GM21723 (cell line): ENCODE data around the gene SNRPD3.
"Not testable (repeated sequence)": the region's sequence is repeated elsewhere in the genome, so short reads cannot be mapped to it uniquely, and the experiment has no call there.

Experiments used
- ATAC-seq: cut with Tn5 transposase; IDR thresholded peaks from one replicate; pipeline ENCODE4 v1.9.1; 2021; ENCODE audit warnings: mild to moderate bottlenecking, moderate library complexity; ENCODE audit not compliant: unreplicated experiment

Gene SNRPD3

DNA sequence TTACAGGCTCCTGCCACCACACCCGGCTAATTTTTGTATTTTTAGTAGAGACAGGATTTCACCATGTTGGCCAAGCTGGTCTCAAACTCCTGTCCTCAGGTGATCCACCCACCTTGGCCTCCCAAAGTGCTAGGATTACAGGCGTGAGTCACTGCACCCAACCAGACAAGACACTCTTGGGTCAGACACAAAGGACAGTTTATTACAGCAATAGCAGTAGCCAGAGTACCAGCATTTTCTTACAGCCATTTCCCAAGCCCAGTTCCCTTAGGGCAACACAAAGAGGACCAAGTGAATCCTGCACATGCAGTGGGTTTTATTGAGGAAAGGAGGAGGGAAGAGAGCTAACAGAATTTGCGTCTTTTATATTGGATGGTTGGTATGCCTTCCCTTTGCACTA, 24.8 kb upstream of the SNRPD3 start:
- not testable (repeated sequence) for ATAC-seq

DNA sequence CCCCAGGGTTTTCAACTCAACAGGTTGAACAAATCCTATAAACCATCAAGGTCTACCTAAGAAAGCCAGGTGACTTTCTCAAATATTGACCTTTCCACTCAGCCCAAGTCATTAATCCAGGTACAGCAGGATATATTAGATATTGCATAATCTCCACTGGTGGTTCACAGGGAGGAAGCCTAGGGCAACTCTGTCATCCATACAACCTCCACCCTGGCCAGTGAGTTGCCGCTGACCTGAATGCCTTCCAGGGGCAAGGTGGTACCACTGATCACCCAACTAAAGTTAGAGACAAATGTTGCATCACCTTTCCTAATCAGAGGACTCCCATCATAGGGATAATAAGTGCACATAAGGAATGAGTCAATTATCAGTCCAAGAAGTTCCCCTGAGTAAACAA, 23.7 kb upstream of the SNRPD3 start:
- ATAC-seq: no peak

DNA sequence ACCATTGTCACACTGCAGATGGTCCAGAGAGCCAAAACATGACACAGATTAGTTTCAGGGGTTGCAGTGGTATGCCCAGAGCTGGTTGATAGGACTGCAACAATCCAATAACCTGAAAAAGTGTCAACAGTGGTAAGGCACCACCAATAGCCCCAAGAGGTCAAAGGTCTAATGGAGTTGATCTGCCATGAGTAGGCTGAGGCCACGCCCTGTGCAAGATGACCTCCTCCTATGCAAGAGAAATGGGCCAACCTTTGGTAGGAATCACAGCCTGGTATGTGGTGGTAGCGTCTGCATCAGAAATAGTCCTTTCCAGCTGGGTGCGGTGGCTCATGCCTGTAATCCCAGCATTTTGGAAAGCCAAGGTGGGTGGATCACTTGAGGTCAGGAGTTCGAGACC, 20.5 kb upstream of the SNRPD3 start:
- no peak for ATAC-seq

DNA sequence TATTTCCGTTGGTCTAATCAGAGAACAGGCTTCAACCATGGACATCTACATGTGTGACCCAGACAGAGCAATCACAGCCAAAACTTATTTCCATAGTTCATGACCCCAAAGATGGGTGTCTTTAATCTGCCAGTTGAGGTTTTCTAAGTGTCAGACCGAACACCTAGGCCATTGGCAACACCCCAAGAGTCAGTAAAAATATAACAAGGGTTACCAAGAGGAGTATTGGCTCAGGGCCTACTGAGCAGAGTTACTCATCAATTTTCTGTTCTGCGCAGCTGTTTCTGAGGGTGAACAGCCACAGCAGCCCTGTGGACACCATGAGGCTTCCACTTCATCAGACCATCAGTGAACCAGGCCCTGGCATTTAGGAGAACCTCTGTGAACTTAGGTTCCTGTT, 19.7 kb upstream of the SNRPD3 start:
- no peak for ATAC-seq

DNA sequence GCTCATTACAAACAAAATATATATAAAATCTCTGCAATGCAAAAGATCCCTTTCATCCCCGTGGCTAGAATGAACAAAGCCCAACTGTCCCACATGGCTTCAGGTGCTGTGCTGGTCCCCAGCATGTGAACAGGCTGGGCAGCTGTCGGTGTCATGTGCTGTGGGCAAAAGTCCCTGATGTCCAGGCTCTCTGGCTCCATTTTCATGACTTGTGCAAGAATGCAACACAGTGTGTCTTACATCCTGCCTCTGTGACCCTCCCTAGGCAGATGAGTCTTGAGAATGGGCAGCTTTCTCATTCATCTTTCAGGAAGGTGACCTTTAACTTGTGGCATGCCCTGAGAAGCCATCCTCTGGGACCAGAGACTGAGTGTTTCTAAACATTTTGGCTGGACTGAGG, 15.3 kb upstream of the SNRPD3 start:
- ATAC-seq: no peak

DNA sequence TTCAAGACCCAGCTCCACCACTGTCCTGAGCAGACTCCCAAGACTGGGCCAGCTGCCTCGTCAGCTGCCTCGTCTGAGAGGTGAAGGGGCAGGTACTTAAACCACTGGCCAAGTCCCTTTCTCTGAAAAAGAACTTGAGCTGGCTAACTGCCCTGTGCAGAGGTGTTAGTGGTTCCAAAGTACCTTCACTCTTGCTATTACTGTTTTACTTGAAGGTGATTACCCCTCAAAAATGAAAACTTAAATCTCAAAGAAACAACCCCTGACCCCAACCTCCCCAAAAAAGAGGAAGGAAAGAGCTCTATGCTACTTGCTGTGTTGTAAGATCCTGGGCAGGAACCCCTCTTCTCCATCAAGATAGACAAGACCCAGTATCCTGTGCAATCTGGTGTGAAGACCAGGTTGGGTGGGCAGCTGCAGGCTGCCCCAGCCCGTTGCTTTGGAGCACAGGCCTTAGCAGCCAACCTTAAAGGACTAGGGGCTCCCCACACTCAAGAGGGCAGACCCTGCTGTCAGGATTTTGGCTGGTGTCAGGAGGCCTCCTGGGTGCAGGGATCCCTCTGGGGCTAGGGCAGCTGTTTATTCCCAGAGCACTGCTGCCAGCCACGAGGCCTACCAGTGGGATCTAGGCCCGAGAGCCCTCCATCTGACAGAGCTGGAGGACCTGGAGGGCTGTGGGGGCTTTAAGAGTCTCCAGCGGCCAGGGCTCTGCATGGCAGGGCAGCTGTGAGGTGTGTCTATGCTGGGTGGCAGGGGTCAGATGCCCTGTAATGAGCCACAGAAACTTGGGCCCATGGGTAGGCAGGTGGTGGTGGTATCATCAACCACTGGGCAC, 13.9 kb upstream of the SNRPD3 start:
- ATAC-seq: no peak

DNA sequence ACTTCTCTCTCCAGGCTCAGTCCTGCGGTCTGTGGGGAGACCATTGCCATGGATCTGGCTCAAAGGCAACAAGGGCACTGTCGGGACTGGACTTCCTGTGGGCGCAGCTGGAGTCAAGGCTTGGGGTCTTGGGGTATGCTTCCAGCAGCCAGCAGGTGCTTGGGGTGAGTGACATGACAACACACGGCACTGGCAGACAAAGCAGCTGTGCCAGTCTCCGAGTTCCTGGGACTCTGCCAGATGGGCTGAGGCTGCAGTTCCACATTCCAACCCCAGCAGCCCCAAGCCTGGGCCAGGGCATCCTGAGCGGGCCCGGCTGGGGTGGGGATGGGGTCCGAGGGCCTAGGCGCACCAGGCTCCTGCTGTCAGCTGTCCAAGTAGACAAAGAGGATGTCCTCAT, 13.2 kb upstream of the SNRPD3 start:
- no peak for ATAC-seq

DNA sequence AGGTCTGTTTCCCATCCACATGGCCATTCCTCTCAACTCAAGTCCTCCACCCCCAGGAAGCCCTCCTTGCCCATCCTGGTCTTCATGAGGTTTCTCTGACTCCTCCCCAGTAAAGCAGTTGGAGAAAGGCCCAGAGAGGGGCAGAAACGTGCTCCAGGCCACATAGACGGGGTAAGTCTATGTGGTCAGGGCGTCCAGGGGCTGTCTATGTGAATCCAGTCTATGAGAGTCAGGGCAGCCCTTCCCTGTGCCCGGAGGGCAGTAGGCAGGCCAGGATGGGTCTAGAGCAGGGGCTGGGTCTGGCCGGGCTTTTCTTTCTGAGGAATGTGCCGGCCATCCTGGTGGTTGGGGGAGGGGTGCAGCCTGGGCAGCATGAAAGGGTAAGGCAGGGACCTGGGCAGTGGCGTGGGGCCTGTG, 12.6 kb upstream of the SNRPD3 start:
- ATAC-seq: no peak

DNA sequence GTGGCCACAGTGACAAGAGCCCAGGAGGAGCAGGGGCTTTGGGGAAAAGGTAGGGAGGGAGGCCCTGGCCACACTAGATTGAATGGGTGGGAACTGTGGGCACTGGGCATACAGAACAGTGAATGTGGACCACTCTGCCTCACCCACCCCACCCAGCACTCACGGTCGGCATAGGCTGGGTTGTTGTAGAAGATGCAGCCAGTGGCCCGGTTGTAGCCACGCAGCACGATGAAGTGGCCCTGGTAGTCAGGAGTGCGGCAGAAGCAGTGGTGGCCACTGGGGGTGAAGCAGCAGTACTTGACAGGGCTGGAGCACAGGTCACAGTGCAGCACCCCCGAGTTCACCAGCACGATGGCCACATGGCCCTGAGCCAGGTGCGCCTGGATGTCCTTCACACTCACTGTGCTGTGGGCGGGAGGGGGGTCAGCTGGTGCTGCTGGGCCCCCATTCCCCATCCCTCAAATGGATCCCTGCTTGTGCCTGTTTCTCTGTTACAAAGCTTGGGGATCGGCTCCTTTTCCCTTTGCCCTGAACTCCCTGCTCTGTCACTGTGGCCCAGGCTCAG, 12.0 kb upstream of the SNRPD3 start:
- ATAC-seq: no peak

DNA sequence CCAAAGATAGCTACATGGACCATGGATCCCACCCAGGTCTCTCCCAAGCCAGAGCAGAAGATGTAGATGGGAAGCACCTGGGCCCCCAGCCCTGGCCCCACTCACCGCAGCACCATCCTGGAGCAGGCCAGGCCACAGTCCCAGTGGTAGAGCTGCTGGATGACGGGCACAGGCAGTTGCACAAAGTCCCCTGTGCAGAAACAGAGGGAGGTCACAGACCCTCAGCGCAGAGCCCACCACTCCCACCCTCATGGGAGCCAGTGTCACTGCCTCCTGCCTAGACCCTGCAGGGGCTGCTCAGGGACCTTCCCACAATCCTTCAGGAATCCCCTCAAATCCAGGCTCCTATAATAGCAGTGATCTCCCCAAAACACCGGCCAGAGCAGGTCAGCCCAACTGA, 7.0 kb upstream of the SNRPD3 start:
- ATAC-seq: no peak

DNA sequence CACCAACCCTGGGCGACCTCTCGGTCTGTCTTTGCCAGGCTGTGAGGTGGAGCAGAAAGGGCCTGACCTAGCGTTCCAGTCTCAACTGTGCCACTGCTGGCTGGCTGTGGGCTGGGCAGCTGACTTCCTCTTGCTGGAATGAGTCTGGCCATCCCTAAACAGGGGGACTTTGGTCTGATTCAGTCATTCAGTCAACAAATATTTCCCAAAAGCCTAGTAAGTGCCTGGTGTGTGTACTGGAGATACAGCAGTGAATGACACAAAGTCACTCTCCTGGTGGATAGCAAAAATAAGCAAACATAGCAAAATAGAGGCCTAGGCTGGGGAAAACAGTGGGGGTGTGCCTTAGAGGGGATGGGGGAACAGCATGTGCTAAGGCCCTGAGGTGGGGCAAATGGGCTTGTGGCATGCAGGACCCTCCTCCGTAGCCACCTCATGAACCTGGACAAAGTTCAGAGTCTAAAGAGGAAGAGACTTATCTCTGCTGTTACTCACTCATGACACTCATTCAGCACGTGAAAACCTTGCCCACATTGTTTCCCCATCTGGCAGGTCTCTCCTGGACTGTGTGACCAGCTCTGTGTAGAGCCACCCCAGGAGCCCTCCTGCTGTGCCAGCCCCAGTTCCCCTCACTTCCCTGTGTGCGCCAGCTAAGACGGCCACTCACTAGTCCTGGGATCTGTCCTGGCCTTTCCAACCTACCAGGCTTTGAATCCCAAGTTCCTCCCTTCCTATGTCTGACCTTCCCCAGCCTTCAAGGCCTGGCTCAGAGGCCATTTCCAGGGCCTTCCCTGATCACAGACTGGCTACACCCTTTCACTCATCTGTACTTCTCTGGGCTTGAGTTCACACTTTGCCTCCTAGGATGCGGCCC, 5.5 kb upstream of the SNRPD3 start:
- ATAC-seq: no peak

DNA sequence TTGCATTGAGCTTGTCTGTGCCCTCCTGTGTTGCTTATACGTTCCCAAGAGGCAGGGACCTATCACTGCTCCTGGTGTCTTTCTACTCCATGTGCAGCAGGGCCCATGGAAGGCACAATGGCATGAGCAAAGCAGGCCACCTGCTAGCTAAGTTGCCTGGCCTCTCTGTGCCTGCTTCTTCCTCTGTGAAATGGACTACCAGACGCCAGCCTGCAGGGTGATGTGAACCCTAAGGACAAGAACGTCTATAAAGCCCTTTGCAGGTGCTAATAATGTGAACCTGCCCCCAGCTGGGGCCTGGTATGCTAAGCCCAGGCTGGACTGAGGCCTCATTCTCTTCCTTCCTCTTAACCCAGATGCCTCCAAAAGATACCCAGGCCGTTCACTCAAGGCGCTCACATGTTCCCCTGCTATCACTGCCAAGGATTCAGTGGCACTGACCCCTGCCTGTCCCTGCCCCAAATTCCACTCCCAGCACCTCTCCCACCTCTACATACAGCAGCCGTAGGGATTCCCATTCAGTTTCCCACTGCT, 4.8 kb upstream of the SNRPD3 start:
- no peak for ATAC-seq

DNA sequence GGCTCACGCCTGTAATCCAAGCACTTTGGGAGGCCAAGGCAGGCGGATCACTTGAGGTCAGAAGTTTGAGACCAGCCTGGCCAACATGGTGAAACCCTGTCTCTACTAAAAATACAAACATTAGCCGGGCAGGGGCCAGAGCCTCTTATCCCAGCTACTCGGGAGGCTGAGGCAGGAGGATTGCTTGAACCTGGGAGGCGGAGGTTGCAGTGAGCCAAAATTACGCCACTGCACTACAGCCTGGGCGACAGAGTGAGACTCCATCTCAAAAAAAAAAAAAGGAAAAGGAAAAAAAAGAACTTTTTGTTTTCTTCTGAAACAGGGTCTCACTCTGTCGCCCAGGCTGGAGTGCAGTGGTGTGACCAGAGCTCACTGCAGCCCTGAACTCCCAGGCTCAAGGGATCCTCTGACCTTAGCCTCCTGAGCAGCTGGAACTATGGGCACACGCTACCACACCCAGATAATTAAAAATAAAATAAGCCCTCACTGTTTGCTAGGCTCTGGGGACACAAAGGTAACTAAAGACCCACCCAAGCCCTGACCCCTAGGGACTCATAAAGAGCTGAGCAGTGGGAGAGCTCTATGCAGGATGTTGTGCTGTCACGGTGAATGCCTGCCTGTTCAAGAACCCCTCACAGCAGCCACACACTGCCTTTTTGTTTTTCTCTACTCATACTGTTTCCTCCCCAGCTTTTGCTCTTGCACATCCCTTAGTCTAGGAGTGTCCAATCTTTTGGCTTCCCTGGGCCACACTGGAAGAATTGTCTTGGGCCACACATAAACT, 3.1 kb upstream of the SNRPD3 start:
- ATAC-seq: not testable (repeated sequence)

DNA sequence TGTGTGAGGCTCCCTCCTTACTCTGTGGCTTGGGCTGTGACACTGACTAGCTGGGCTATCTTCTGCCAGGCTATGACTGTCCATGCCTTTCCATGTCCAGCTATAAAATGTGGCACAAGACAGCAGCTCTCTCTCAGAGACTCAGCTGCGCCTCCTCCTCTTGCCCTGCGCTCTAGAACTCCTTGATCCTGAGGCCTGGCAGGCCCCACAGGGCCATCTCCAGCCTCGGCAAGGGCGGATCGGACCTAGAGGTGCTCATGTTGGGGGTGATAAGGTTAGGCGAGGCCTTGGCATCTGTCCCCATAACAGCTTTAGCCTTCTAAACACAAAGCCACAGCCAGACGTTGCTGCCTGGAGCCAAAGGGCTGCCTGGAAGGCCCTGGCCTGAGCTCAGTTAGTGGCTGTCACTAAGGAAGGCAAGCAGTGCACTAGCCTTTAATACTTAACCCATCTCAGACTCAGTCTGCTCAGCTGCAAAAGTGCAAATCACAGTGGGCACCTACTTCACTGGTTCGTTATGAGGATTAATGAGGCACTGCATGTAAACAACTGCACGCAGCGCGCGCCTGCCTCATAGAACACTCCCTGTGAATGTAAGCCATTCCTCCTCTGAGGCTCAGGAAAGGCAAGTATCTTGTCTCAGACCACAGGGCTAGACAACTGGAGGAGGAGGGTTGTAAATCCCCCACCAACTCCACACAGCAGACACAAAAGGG, 2.0 kb upstream of the SNRPD3 start:
- ATAC-seq: no peak

DNA sequence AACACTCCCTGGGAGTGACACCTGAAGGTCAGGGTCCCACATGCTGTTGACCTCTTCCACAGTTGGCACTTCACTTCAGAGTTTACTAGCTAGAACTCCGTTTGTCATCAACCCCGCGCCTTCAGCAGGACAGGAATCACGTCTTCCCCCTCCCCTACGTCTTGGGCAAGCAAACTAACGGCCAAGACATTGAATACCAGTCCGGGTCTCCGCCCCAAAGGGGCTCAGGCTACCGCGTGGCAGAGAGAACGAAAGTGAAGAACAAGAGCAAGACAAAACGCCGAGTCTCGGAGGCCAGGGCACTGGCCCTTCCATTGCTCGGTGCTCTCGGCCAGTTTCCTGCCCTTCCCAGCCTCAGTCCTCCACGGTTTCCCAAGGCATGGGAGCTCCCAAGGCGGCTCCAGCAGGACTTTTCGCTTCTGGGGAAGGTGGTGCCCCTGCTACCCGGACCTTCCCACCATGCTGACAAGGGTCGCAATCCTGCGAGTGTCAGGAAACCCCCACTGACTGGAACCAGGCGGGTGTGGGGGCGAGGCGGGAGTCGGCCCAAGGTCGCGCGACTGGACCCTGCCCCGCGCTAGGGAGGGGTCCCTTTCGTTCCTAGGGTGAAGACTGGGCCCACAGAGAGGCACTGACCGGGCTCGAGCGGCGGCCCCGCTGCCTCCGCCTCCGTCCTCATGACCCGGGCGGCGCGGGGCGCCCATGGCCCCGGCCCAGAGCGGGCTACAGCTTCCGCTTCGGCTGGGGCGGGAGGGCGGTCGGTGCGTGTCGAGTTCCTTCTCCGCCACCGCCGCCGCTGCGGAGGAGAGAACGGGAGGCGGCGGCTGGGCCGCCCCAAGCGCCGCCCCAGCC, 1.3 kb upstream of the SNRPD3 start, which contains the start of gene GUCD1:
GUCD1 (minus strand) TSS at position 826 of the 852 bp plus-strand sequence; CDS start at position 679, 147 bp downstream.
- ATAC-seq: peak; percentile 18

DNA sequence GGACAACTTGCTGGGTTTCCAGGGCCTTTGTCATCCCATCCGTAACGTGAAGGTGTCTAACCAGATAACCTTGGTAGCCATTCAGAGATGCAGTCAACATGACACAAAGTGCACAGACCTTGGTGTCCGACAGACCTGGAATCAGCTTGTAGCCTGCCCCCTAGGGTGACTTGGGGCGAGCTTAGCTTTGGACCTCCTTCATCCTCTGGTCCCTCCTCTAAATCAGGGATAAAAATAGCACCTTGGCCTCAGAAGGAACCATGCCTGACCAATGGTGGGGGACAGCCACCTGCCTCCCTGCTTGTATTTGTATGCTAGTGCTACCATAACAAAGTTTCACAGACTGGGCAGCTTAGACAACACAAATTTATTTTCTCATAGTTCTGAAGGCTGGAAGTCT, 3.7 kb downstream of the SNRPD3 start:
- no peak for ATAC-seq

DNA sequence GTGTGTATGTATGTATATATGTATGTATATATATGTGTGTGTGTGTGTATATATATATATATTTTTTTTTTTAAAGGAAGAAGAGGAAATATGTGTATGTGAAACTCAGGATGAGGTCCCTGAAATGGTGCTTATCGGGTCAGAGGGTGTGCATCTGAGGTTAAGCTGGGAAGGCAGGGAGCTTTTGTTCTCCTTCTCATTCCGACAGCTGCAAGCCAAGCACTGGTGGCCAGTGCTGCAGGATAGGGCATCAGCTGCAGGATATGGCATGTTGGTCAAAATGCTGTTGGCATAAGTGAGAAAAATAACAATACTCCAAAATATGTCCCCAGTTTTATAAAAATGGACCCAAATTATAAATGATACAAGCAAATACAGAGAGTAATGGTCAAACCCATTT, 7.4 kb downstream of the SNRPD3 start:
- ATAC-seq: no peak

DNA sequence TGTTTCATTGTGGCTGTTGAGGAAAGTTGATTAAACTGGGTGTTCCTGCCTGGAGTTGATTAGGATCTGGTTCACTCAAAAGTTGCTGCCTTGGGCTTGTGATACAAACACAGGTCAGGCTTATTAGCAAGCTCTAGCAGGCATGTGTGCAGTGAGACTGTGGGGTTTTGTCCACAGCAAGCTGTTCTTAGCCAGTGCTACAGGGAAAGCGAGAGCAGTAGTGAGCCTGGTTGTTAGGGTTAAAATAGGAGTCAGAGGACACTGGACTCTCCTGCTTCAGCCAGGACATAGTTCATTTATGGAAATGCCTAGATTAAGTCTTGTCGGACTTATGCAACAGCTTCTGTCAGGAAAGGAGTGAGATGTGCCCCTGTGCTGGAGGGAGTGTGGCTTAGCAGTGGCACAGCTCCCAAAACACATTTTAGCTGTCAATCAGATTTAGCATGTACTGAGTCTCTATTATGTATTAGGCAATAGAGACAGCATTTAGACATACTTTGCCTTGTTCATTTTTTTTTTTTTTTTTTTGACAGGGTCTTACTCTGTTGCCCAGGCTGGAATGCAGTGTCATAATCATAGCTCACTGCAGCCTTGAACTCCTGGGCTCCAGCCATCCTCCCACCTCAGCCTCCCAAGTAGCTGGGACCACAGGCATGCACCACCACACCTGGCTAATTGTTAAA, 8.7 kb downstream of the SNRPD3 start:
- ATAC-seq: no peak
